HEK293T (cell line): ENCODE data around the gene CDC42EP2.

Source experiments
- CTBP1 ChIP-seq: fragments of 450-650 bp; IDR thresholded peaks from 2 replicates; pipeline ENCODE4 v1.6.1; 2016; ENCODE audit warnings: borderline replicate concordance
- FOXA1 ChIP-seq: fragments of 450-650 bp; IDR thresholded peaks from 2 replicates; pipeline ENCODE4 v1.6.1; 2016; ENCODE audit warnings: mild to moderate bottlenecking
- L3MBTL2 ChIP-seq: fragments of 450-650 bp; conservative IDR thresholded peaks from 2 replicates; pipeline ENCODE4 v1.6.1; 2016; ENCODE audit warnings: mild to moderate bottlenecking
- LEF1 ChIP-seq: fragments of 450-650 bp; IDR thresholded peaks from 2 replicates; pipeline ENCODE4 v1.6.1; 2017; ENCODE audit warnings: mild to moderate bottlenecking, borderline replicate concordance
- SUZ12 ChIP-seq: fragments of 450-650 bp; IDR thresholded peaks from 2 replicates; pipeline ENCODE4 v1.6.1; 2016; ENCODE audit warnings: mild to moderate bottlenecking

GRCh38 chr11:65274735-65275682 is 39.7 kb upstream of the CDC42EP2 start:
- no peak for TF ChIP-seq L3MBTL2
- no peak for TF ChIP-seq CTBP1
- TF ChIP-seq LEF1: no peak
- TF ChIP-seq SUZ12: no peak
- TF ChIP-seq FOXA1: no peak
